ENCODE data around the gene ECT2L.

GRCh38 chr6:138815797-138816528 lies 20.1 kb downstream of the ECT2L start:
- TF ChIP-seq POLR2A (IDR thresholded peaks at IDR 0.05; ENCODE audit: low read depth, low read length) (no peak), POLR2AphosphoS5 (IDR thresholded peaks at IDR 0.05; ENCODE audit: low read depth, low read length) (no peak), TAF1 (IDR thresholded peaks at IDR 0.05; ENCODE audit: low read depth, low read length) (no peak), PAX5 (IDR thresholded peaks at IDR 0.05; ENCODE audit: insufficient read depth, low read length, severe bottlenecking) (no peak)

Measured in GM12891 (cell line).